Stomach (tissue), 9 donors: ENCODE results near the gene CCDC88C. TPM values are rescaled to one million over a fixed set of nuclear protein-coding genes. Genes with fewer than 3 reads are reported as not detected.

Source experiments
- DNase-seq, 2 donors: peaks; one replicate each; pipeline versions ENCODE4 v3.0.0 to v3.0.0-alpha.2; 2013 to 2019
- H3K27ac ChIP-seq, 5 donors: fragments of 200-600 bp in 4 of 5; sonication (generic) in 4 of 5; one replicate each; pipeline ENCODE4 v1.5.1; 2013 to 2019; ENCODE audit warnings: mild to moderate bottlenecking in 1 of 5, moderate library complexity in 1 of 5
- H3K27me3 ChIP-seq, 3 donors: fragments of 200-600 bp; sonication (generic); one replicate each; pipeline ENCODE4 v1.5.1; 2017 to 2019; ENCODE audit warnings: mixed run types in 1 of 3
- H3K36me3 ChIP-seq, 4 donors: fragments of 200-600 bp; sonication (generic); 1 replicate in 3 of 4; 2 replicates in 1 of 4; pipeline ENCODE4 v1.5.1; 2016 to 2019
- H3K4me1 ChIP-seq, 4 donors: fragments of 200-600 bp; sonication (generic); one replicate each; pipeline ENCODE4 v1.5.1; 2016 to 2019
- H3K4me3 ChIP-seq, 4 donors: fragments of 200-600 bp; sonication (generic) in 3 of 4; one replicate each; pipeline ENCODE4 v1.5.1; 2016 to 2019; ENCODE audit warnings: mild to moderate bottlenecking in 1 of 4
- H3K9me3 ChIP-seq, 4 donors: fragments of 200-600 bp; sonication (generic); one replicate each; pipeline ENCODE4 v1.5.1; 2016 to 2019
- EP300 ChIP-seq: sonication (generic); formaldehyde crosslinking; IDR thresholded peaks from one replicate; pipeline ENCODE4 v1.6.1; 2017; ENCODE audit warnings: antibody characterized with exemption
- POLR2A ChIP-seq, 4 donors: fragments of 450-650 bp; IDR thresholded peaks; one replicate each; pipeline ENCODE4 v1.6.1; 2016; ENCODE audit warnings: antibody characterized with exemption in 4 of 4, control low read depth in 2 of 4, mild to moderate bottlenecking in 1 of 4, moderate library complexity in 1 of 4
- POLR2AphosphoS5 ChIP-seq, 3 donors: sonication (generic); formaldehyde crosslinking; IDR thresholded peaks; one replicate each; pipeline ENCODE4 v1.6.1; 2016; ENCODE audit warnings: antibody characterized with exemption in 3 of 3
- WGBS, 5 donors: extraction: QIAGEN DNeasy Blood & Tissue Kit in 3 of 5; methylation state at CpG; one replicate each; pipeline versions ENCODE4 v1.1.5 to v1.1.7; 2013 to 2018; 5-methylcytosine and 5-hydroxymethylcytosine counted together
- intact Hi-C: fragments of 100-400 bp; cut with DNase I; formaldehyde crosslinking; loops from one replicate; pipeline ENCODE4 v1.15.1; 2023; ENCODE audit warnings: low total_unique reads
- polyA plus RNA-seq, 3 donors: library from polyadenylated mRNA; stranded (reverse); fragments of 200-250 nt; gene quantifications; one replicate each; pipeline ENCODE4 v1.2.3, GENCODE V29; 2013
- total RNA-seq, 5 donors: library from RNA; depleted of rRNA; stranded (reverse); fragments of >200 nt; gene quantifications; one replicate each; pipeline versions ENCODE4 v1.1.0 to v1.2.3, GENCODE V29; 2014 to 2016
- TF ChIP-seq, protein P1 (sequence below), 7 experiments: fragments of 450-650 bp in 4 of 7; fragments of 200-600 bp in 3 of 7; sonication (generic) in 3 of 7; IDR thresholded peaks; one replicate each; pipeline ENCODE4 v1.5.1; 2016 to 2019; ENCODE audit warnings: antibody characterized with exemption in 7 of 7, control low read depth in 2 of 7, mild to moderate bottlenecking in 1 of 7
- donor health status: healthy with polysubstance abuse.
- donor health status: Bipolar disorder and iron deficiency.
- donor health status: healthy.

CCDC88C gene
- total and polyA plus RNA-seq, 8 donors, result 10.5 to 66.9 (median 22.3) TPM

DNA sequence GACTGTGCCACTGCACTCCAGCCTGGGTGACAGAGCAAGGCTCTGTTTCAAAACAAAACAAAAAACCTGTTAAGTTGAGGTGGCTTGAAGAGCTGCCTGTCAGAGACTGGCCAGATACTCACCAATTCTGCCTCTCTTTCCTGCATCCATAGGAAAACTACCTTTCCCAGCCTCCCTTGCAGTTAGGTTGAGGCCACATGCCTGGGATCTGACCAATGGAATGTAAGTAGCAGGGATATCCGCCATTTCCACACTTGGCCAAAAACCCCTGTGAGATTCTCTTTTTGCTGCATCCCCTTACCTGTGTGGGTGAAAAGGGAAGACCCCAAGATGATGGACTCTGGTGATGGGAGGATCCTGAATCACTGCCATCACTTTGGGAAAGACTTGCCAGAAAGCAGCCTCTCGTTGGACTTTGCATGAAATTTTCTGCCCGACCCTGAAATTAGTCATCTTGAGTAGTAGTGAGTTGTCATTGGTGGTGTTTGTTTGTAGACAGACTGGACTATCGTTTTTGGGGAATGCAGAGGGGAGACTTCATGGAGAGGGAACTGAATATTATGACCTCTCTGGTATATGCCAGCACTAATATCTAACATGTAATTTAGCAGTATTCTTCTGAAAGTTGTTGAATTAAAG is 187.1 kb downstream of the CCDC88C start:
- Histone ChIP-seq H3K9me3 (peaks cover 0 to 6% (median 2%) of the 10 kb centered on the region in 4 donors), H3K36me3 (peaks cover 0 to 57% (median 46%) of the 10 kb centered on the region in 4 donors), H3K4me3 (no peak overlapping the region), H3K4me1 (peaks cover 0 to 46% (median 4%) of the 10 kb centered on the region in 4 donors), H3K27ac (peak overlapping the region; percentile 28 to 79 (median 60)), H3K27me3 (no peaks in the 10 kb centered on the region)
- WGBS, 5 donors, result 67 to 90% (median 80%) methylated on average over 4 of the region's 4 CpGs
- no peak for DNase-seq
- TF ChIP-seq POLR2A (IDR thresholded peaks at IDR 0.05), result no peak
- no peak for TF ChIP-seq POLR2AphosphoS5 (IDR thresholded peaks at IDR 0.05)
- TF ChIP-seq EP300, result no peak
- TF ChIP-seq, protein P1, sequence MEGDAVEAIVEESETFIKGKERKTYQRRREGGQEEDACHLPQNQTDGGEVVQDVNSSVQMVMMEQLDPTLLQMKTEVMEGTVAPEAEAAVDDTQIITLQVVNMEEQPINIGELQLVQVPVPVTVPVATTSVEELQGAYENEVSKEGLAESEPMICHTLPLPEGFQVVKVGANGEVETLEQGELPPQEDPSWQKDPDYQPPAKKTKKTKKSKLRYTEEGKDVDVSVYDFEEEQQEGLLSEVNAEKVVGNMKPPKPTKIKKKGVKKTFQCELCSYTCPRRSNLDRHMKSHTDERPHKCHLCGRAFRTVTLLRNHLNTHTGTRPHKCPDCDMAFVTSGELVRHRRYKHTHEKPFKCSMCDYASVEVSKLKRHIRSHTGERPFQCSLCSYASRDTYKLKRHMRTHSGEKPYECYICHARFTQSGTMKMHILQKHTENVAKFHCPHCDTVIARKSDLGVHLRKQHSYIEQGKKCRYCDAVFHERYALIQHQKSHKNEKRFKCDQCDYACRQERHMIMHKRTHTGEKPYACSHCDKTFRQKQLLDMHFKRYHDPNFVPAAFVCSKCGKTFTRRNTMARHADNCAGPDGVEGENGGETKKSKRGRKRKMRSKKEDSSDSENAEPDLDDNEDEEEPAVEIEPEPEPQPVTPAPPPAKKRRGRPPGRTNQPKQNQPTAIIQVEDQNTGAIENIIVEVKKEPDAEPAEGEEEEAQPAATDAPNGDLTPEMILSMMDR (IDR thresholded peaks at IDR 0.05), result no peak
- intact Hi-C loops, result no loop called here

DNA sequence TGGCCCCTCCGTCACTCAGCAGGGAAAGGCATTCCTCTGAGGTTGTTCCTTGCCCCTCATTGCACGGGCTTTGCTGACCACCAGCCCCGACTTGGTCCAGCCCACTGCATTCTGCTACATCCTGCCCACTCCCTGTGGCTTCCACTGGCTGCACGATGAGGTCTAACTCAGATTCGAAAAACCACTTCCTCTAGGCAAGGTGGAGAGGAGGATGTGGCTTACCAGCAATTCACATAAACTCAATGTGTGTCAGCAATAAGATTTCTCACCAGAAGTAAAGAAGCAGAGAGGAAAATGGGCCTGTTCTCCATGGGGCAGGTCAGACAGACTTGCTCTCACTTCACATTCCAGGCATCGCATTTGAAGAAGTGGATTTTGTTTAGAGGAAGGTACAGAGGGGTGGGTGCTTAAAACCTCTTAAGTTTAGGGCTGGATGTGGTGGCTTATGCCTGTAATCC is 187.8 kb downstream of the CCDC88C start:
- Histone ChIP-seq H3K4me1 (peaks cover 0 to 46% (median 4%) of the 10 kb centered on the region in 4 donors), H3K27ac (peak overlapping the region; percentile 28 to 79 (median 60)), H3K27me3 (no peaks in the 10 kb centered on the region), H3K9me3 (peaks cover 0 to 6% (median 2%) of the 10 kb centered on the region in 4 donors), H3K4me3 (no peak overlapping the region), H3K36me3 (peaks cover 4 to 64% (median 53%) of the 10 kb centered on the region in 4 donors)
- intact Hi-C loops, result no loop called here
- 62 to 80% (median 72%) methylated on average over 6 of the region's 6 CpGs for WGBS, 5 donors
- peak in 1 of 2 donors; percentile 64 for DNase-seq
- TF ChIP-seq POLR2A (IDR thresholded peaks at IDR 0.05) (no peak), EP300 (no peak), POLR2AphosphoS5 (IDR thresholded peaks at IDR 0.05) (peak in 1 of 3 donors; percentile 35)
- TF ChIP-seq, protein P1 (IDR thresholded peaks at IDR 0.05), result no peak

DNA sequence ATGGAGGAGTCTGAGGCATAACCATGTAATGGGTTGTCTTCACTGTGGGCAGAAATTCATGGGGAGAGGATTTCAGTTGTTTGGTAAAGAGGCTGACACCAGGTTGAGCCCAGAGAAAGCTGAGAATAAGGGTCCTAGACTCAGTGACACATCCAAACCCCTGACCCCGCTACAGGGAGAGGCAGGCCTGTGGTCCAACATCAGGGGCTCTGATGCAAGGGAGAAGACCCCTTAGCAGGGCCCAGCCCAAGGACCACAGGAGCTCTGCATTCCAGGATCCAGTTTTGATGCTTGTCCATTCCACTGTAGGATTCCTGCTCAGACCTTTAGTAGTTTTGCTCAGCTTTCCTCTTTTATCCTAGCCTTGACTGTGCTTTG is 188.6 kb downstream of the CCDC88C start:
- Histone ChIP-seq H3K27ac (peak overlapping the region in 3 of 5 donors; percentile 18 to 56 (median 46)), H3K4me1 (peaks cover 0 to 46% (median 4%) of the 10 kb centered on the region in 4 donors), H3K36me3 (peaks cover 4 to 64% (median 56%) of the 10 kb centered on the region in 4 donors), H3K4me3 (no peak overlapping the region), H3K9me3 (peaks cover 0 to 6% (median 2%) of the 10 kb centered on the region in 4 donors), H3K27me3 (no peaks in the 10 kb centered on the region)
- WGBS, 5 donors, result 78 to 100% (median 92%) methylated on average over 1 of the region's 1 CpG
- no peak for DNase-seq
- intact Hi-C loops, result no loop called here
- TF ChIP-seq, protein P1 (IDR thresholded peaks at IDR 0.05), result no peak
- TF ChIP-seq POLR2AphosphoS5 (IDR thresholded peaks at IDR 0.05) (no peak), EP300 (no peak), POLR2A (IDR thresholded peaks at IDR 0.05) (no peak)

DNA sequence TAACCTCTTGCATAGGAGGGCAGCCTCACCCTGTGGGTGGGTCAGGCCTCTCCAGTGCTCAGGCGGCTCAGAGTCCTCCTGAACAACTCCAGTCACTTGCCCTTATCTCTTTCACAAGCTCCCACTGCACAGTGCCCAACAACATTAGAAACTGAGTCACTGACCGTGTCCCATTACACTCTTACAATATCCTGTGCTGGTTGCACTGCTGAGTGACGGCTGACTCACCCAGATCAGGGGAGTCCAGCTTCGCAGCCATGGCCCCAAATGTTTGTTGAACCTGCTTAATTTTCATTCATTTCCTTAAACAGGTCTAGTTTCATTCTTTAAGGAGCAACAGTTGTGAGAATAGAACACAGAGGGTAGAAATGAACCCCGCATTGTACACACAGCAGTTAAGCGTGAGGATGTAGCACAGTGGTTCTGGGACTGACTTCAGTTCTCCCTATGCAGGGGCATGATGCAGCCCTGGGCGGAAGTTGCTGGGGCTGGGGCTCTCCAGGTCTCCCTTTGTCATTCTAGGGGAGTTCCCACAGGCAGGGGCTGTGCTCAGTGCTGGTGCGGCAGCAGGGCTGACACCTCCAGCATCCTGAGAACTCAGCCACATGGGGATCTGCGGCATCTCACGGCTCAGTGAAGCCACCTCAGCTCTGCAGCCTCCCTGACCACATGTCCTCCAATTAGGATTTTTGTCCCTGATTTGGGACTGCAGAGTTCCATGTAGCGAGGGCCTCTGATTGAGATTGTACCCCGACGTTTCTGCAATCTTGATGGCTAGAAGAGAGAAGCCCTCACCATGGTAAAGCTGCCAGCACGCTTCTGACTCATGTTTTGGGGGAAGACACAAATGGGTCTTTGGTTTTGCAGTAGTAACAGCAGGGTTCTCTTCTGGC is 189.3 kb downstream of the CCDC88C start:
- peak in 1 of 2 donors; percentile 46 for DNase-seq
- TF ChIP-seq EP300 (no peak), POLR2A (IDR thresholded peaks at IDR 0.05) (no peak), POLR2AphosphoS5 (IDR thresholded peaks at IDR 0.05) (no peak)
- TF ChIP-seq, protein P1 (IDR thresholded peaks at IDR 0.05), result no peak

More for the DNA sequence above, 189.3 kb downstream of the CCDC88C start:
- Histone ChIP-seq H3K4me3 (no peak overlapping the region), H3K9me3 (peaks cover 0 to 6% (median 2%) of the 10 kb centered on the region in 4 donors), H3K36me3 (peaks cover 4 to 65% (median 55%) of the 10 kb centered on the region in 4 donors), H3K4me1 (peaks cover 0 to 46% (median 4%) of the 10 kb centered on the region in 4 donors), H3K27ac (peak overlapping the region in 4 of 5 donors; percentile 18 to 56 (median 38)), H3K27me3 (no peaks in the 10 kb centered on the region)
- 78 to 84% (median 82%) methylated on average over 10 to 14 of the region's 14 CpGs for WGBS, 5 donors
- intact Hi-C loops, result no loop called here
